ENCODE results near the gene TRMU. TPM values are rescaled to one million over a fixed set of nuclear protein-coding genes. Genes with fewer than 3 reads are reported as not detected.
"Not testable (repeated sequence)": the region's sequence is repeated elsewhere in the genome, so short reads cannot be mapped to it uniquely, and the experiment has no call there.

TRMU gene
- total RNA-seq, 1 donor from 2014 or later, result 70.1 TPM

DNA sequence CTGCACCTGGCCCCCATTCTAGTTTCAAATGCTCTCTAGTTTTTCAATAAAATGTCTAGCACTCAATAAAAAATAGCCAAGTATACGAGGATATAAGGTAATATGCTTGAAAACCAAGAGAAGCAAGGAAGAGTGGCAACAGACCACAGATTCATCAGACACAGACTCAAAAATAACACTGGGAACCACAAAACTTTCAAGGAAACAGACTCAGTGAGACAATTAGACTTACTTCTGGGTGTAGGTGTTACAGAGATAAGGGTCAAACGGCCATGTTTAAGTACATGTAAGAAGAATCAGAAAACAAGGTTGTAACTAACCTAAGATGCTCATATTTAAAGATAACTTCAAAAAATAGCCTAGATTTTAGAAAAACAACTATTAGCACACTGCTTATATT, 67.0 kb downstream of the TRMU start:
- Mint-ChIP-seq H3K9me3 (no peaks in the 10 kb centered on the region), H3K4me1 (no peaks in the 10 kb centered on the region), H3K27ac (no peak overlapping the region), H3K36me3 (peaks cover 5% of the 10 kb centered on the region), H3K27me3 (ENCODE audit: insufficient read depth, low read depth) (peaks cover 2% of the 10 kb centered on the region), H3K4me3 (no peak overlapping the region)
- Histone ChIP-seq H2AFZ (replicated peaks) (no peak overlapping the region), H3K9ac (no peak overlapping the region), H3K27me3 (no peaks in the 10 kb centered on the region), H4K20me1 (ENCODE audit: low read depth) (no peaks in the 10 kb centered on the region), H3K4me2 (no peak overlapping the region), H3K9me3 (ENCODE audit: low read depth) (no peaks in the 10 kb centered on the region), H3K79me2 (ENCODE audit: low read depth) (no peaks in the 10 kb centered on the region), H3K4me1 (no peaks in the 10 kb centered on the region), H3K27ac (no peak overlapping the region), H3K36me3 (no peaks in the 10 kb centered on the region), H3K4me3 (no peak overlapping the region), H3F3A (ENCODE audit: low read depth) (no peaks in the 10 kb centered on the region)
- TF ChIP-seq EZH2phosphoT487 (IDR thresholded peaks at IDR 0.05), result no peak
- TF ChIP-seq EZH2 (IDR thresholded peaks at IDR 0.05), result no peak
- TF ChIP-seq, protein P1, sequence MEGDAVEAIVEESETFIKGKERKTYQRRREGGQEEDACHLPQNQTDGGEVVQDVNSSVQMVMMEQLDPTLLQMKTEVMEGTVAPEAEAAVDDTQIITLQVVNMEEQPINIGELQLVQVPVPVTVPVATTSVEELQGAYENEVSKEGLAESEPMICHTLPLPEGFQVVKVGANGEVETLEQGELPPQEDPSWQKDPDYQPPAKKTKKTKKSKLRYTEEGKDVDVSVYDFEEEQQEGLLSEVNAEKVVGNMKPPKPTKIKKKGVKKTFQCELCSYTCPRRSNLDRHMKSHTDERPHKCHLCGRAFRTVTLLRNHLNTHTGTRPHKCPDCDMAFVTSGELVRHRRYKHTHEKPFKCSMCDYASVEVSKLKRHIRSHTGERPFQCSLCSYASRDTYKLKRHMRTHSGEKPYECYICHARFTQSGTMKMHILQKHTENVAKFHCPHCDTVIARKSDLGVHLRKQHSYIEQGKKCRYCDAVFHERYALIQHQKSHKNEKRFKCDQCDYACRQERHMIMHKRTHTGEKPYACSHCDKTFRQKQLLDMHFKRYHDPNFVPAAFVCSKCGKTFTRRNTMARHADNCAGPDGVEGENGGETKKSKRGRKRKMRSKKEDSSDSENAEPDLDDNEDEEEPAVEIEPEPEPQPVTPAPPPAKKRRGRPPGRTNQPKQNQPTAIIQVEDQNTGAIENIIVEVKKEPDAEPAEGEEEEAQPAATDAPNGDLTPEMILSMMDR (IDR thresholded peaks at IDR 0.05), result no peak
- no peak for DNase-seq (ENCODE audit: low spot score)

DNA sequence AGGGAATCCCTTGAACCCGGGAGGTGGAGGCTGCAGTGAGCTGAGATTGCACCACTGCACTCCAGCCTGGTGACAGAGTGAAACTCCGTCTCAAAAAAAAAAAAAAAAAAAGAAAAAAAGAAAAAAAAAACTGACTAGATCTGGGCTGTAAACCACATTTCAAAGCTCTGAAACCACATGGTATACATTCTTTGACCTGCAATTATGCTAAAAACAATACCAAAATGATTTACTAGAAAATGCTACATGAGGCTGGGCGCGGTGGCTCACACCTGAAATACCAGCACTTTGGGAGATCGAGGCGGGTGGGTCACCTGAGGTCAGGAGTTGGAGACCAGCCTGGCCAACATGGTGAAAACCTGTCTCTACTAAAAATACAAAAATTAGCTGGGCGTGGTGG, 68.4 kb downstream of the TRMU start:
- H3K9ac ChIP-seq; H3K27me3 ChIP-seq; H3K79me2 ChIP-seq (ENCODE audit: low read depth); H3K9me3 Mint-ChIP-seq; H3K27ac ChIP-seq; H3K4me1 ChIP-seq; H3F3A ChIP-seq (ENCODE audit: low read depth); DNase-seq (ENCODE audit: low spot score); H3K4me1 Mint-ChIP-seq; H3K4me2 ChIP-seq; H3K27ac Mint-ChIP-seq; H4K20me1 ChIP-seq (ENCODE audit: low read depth); H3K36me3 Mint-ChIP-seq; H3K4me3 Mint-ChIP-seq; H3K4me3 ChIP-seq; H2AFZ ChIP-seq (replicated peaks); H3K27me3 Mint-ChIP-seq (ENCODE audit: insufficient read depth, low read depth); H3K36me3 ChIP-seq; H3K9me3 ChIP-seq (ENCODE audit: low read depth): not testable (repeated sequence)

DNA sequence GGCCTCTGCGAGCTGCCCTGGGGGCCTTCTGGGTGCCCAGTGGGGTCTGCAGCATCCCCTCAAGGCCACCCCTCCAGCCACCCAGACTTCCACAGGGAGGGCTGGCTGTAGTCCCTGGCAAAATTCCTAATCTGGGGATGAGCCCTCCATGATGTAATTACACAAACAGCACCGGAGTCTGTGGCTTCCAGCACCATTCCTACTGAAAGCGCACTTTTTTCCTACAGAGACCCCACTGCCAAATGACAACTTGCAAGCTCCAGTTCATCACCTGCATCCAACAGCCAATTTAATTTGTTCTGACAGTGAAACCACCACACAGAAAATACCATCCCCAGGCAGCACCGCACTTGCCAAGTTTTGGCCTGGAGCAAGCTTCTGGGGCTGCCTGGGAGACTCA, 70.4 kb downstream of the TRMU start:
- H3K36me3 ChIP-seq, result no peaks in the 10 kb centered on the region
- no peaks in the 10 kb centered on the region for H3K27me3 ChIP-seq
- no peak overlapping the region for H2AFZ ChIP-seq (replicated peaks)
- no peaks in the 10 kb centered on the region for H3K9me3 ChIP-seq (ENCODE audit: low read depth)
- no peak for TF ChIP-seq EZH2phosphoT487 (IDR thresholded peaks at IDR 0.05)
- TF ChIP-seq EZH2 (IDR thresholded peaks at IDR 0.05), result no peak
- TF ChIP-seq, protein P1 (IDR thresholded peaks at IDR 0.05), result no peak
- no peak overlapping the region for H3K9ac ChIP-seq
- DNase-seq (ENCODE audit: low spot score), result no peak
- H3K27ac ChIP-seq, result no peak overlapping the region
- Mint-ChIP-seq H3K9me3 (no peaks in the 10 kb centered on the region), H3K4me3 (no peak overlapping the region), H3K36me3 (peaks cover 7% of the 10 kb centered on the region), H3K27me3 (ENCODE audit: insufficient read depth, low read depth) (peaks cover 2% of the 10 kb centered on the region), H3K4me1 (no peaks in the 10 kb centered on the region), H3K27ac (no peak overlapping the region)
- H3K4me1 ChIP-seq, result no peaks in the 10 kb centered on the region
- H3F3A ChIP-seq (ENCODE audit: low read depth), result no peaks in the 10 kb centered on the region
- no peak overlapping the region for H3K4me3 ChIP-seq
- H4K20me1 ChIP-seq (ENCODE audit: low read depth), result no peaks in the 10 kb centered on the region
- no peak overlapping the region for H3K4me2 ChIP-seq
- H3K79me2 ChIP-seq (ENCODE audit: low read depth), result no peaks in the 10 kb centered on the region

DNA sequence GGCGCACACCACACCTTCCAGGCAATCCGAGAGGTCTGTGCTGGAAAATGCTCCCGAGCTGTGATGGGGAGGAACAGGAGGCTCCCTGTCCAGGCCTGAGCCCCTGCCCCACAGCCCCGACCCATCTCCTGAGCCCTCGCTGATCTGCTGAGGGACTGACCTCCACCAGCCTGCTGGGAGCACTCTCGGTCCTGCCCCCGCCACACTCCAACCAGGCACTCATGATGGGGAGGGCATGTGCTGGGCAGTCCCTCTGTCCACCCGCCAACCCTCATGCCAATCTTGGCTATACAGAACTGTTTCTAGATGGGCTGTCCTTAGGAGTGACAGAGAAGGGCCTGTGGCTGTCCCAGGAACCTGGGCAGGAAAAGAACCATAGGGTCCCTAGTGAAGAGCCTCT, 70.8 kb downstream of the TRMU start:
- Mint-ChIP-seq H3K27ac (no peak overlapping the region), H3K4me1 (no peaks in the 10 kb centered on the region), H3K4me3 (no peak overlapping the region)

More for the DNA sequence above, 70.8 kb downstream of the TRMU start:
- H3K27me3 ChIP-seq, result no peaks in the 10 kb centered on the region
- Mint-ChIP-seq H3K36me3 (peaks cover 6% of the 10 kb centered on the region), H3K9me3 (no peaks in the 10 kb centered on the region), H3K27me3 (ENCODE audit: insufficient read depth, low read depth) (peaks cover 2% of the 10 kb centered on the region)
- DNase-seq (ENCODE audit: low spot score), result no peak
- no peaks in the 10 kb centered on the region for H3F3A ChIP-seq (ENCODE audit: low read depth)
- TF ChIP-seq EZH2 (IDR thresholded peaks at IDR 0.05) (no peak), EZH2phosphoT487 (IDR thresholded peaks at IDR 0.05) (no peak)
- TF ChIP-seq, protein P1 (IDR thresholded peaks at IDR 0.05), result no peak
- no peak overlapping the region for H2AFZ ChIP-seq (replicated peaks)
- no peak overlapping the region for H3K27ac ChIP-seq
- no peak overlapping the region for H3K4me3 ChIP-seq
- H4K20me1 ChIP-seq (ENCODE audit: low read depth), result no peaks in the 10 kb centered on the region
- no peaks in the 10 kb centered on the region for H3K79me2 ChIP-seq (ENCODE audit: low read depth)
- H3K36me3 ChIP-seq, result no peaks in the 10 kb centered on the region
- H3K9ac ChIP-seq, result no peak overlapping the region
- H3K9me3 ChIP-seq (ENCODE audit: low read depth), result no peaks in the 10 kb centered on the region
- no peak overlapping the region for H3K4me2 ChIP-seq
- no peaks in the 10 kb centered on the region for H3K4me1 ChIP-seq

Data from neural progenitor cell (in vitro differentiated cells).